Endothelial cell of umbilical vein (primary cell): ENCODE data around the gene LSM3. TPM values are rescaled to one million over a fixed set of nuclear protein-coding genes. Genes with fewer than 3 reads are reported as not detected.

Experiments
- BruUV-seq: library from RNA; stranded (reverse); fragments of 400-500 nt; replicated peaks from 2 replicates; lab custom pipeline; 2021; lab: Mats Ljungman, UMichigan
- CTCF ChIA-PET: fragments of 300-600, 350-600 bp; sonication (Branson Sonifier 250); formaldehyde crosslinking; loops from one replicate; lab custom pipeline; 2021; ENCODE audit warnings: antibody characterized with exemption, inconsistent platforms; lab: Charles Lee
- POLR2A ChIA-PET: fragments of 300-600, 350-600 bp; sonication (Branson Sonifier 250); formaldehyde crosslinking; loops from one replicate; lab custom pipeline; 2021; ENCODE audit warnings: antibody characterized with exemption, inconsistent platforms; lab: Charles Lee
- DNase-seq: peaks from one replicate; pipeline ENCODE4 v3.0.0-alpha.2; 2011; ENCODE audit warnings: low read depth, low spot score
- FAIRE-seq: peaks from 2 replicates; lab custom pipeline; 2011; peaks lifted over from hg19 to GRCh38; lab: Jason Lieb, UNC
- H2AFZ ChIP-seq: 2 replicates; pipeline ENCODE4 v1.6.0; 2012; ENCODE audit warnings: low read depth, low read length, control low read depth, inconsistent platforms
- H3K27ac ChIP-seq: 2 replicates; pipeline ENCODE4 v1.5.1; 2011; ENCODE audit warnings: low read depth, mild to moderate bottlenecking, control low read depth, low read length, moderate library complexity; ENCODE audit not compliant: insufficient read depth
- H3K27me3 ChIP-seq, 2 experiments: 2 replicates each; pipeline versions ENCODE4 v1.6.0 to v1.6.1; 2011; ENCODE audit warnings: low read length in 2 of 2, mixed read lengths in 1 of 2; ENCODE audit not compliant: control insufficient read depth in 2 of 2, insufficient read depth in 2 of 2
- H3K36me3 ChIP-seq, 2 experiments: 2 replicates in 1 of 2; 3 replicates in 1 of 2; pipeline ENCODE4 v1.5.1; 2011; ENCODE audit warnings: low read length in 2 of 2, mild to moderate bottlenecking in 1 of 2, moderate library complexity in 1 of 2; ENCODE audit not compliant: control insufficient read depth in 2 of 2, insufficient read depth in 2 of 2; ENCODE audit errors: extremely low read depth in 1 of 2
- H3K4me1 ChIP-seq: 3 replicates; pipeline ENCODE4 v1.5.1; 2011; ENCODE audit warnings: mild to moderate bottlenecking, low read length; ENCODE audit not compliant: control insufficient read depth, insufficient read depth; ENCODE audit errors: extremely low read depth
- H3K4me2 ChIP-seq: 2 replicates; pipeline ENCODE4 v1.6.1; 2011; ENCODE audit warnings: low read length, control low read depth, mixed read lengths; ENCODE audit not compliant: insufficient read depth
- H3K4me3 ChIP-seq, 3 experiments: fragments of 200-600 bp in 1 of 3; sonication (generic), shearing (Covaris generic) in 1 of 3; replicated peaks in 1 of 3; 2 replicates each; pipeline ENCODE4 v1.5.1; 2011 to 2016; ENCODE audit warnings: control low read depth in 3 of 3, low read length in 3 of 3, mild to moderate bottlenecking in 2 of 3, inconsistent platforms in 1 of 3, low read depth in 1 of 3, moderate library complexity in 1 of 3; ENCODE audit not compliant: insufficient read depth in 1 of 3
- H3K79me2 ChIP-seq: 2 replicates; pipeline ENCODE4 v1.6.0; 2012; ENCODE audit warnings: low read length, inconsistent platforms; ENCODE audit not compliant: control insufficient read depth, insufficient read depth
- H3K9ac ChIP-seq: replicated peaks from 2 replicates; pipeline ENCODE3; 2011; ENCODE audit warnings: low read length, control low read depth; ENCODE audit not compliant: insufficient read depth; ENCODE audit errors: extremely low read depth
- H3K9me1 ChIP-seq: replicated peaks from 3 replicates; pipeline ENCODE4 v1.6.0; 2011; ENCODE audit warnings: mild to moderate bottlenecking, low read length; ENCODE audit not compliant: control insufficient read depth, insufficient read depth; ENCODE audit errors: extremely low read depth
- H3K9me3 ChIP-seq: replicated peaks from 2 replicates; pipeline ENCODE4 v1.5.1; 2012; ENCODE audit warnings: low read length, inconsistent platforms; ENCODE audit not compliant: control insufficient read depth, insufficient read depth
- H4K20me1 ChIP-seq: replicated peaks from 2 replicates; pipeline ENCODE3; 2011; ENCODE audit warnings: mild to moderate bottlenecking, low read length; ENCODE audit not compliant: control insufficient read depth, insufficient read depth; ENCODE audit errors: extremely low read depth
- EZH2 ChIP-seq: IDR thresholded peaks from 2 replicates; pipeline ENCODE4 v1.6.1; 2012; ENCODE audit warnings: borderline replicate concordance, low read depth, mild to moderate bottlenecking, moderate library complexity, low read length, inconsistent platforms; ENCODE audit not compliant: severe bottlenecking
- FOS ChIP-seq: IDR thresholded peaks from 2 replicates; pipeline ENCODE4 v1.6.1; 2011; ENCODE audit warnings: mild to moderate bottlenecking, low read length, moderate library complexity, borderline replicate concordance; ENCODE audit not compliant: insufficient read depth
- GATA2 ChIP-seq: IDR thresholded peaks from 2 replicates; pipeline ENCODE4 v1.7.0; 2011; ENCODE audit warnings: low read depth, mild to moderate bottlenecking, moderate library complexity, mixed read lengths, low read length; ENCODE audit not compliant: insufficient read length, insufficient read depth
- JUN ChIP-seq: IDR thresholded peaks from 2 replicates; pipeline ENCODE4 v1.6.1; 2011; ENCODE audit warnings: borderline replicate concordance, low read depth; ENCODE audit not compliant: insufficient read length, insufficient read depth
- MAX ChIP-seq: IDR thresholded peaks from 2 replicates; pipeline ENCODE4 v1.6.1; 2011; ENCODE audit not compliant: insufficient read depth, insufficient read length
- MYC ChIP-seq: IDR thresholded peaks from one replicate; pipeline ENCODE4 v1.6.1; 2011; ENCODE audit warnings: mild to moderate bottlenecking, low read depth, low read length
- POLR2A ChIP-seq: IDR thresholded peaks from 2 replicates; pipeline ENCODE4 v1.6.1; 2012; ENCODE audit warnings: low read depth, mild to moderate bottlenecking, control low read depth, low read length
- POLR2AphosphoS5 ChIP-seq: IDR thresholded peaks from 2 replicates; pipeline ENCODE4 v1.6.1; 2012; ENCODE audit warnings: low read depth, mild to moderate bottlenecking, control low read depth, low read length, moderate library complexity; ENCODE audit not compliant: insufficient read depth
- dilution Hi-C: fragments of 300-500 bp; cut with MboI; formaldehyde crosslinking; loops from one replicate; pipeline ENCODE4 v1.15.0; 2019; ENCODE audit warnings: low sequenced_read_pairs; ENCODE audit not compliant: extremely low pct_ligation_motif_present
- intact Hi-C: fragments of 100-400 bp; cut with micrococcal nuclease; formaldehyde crosslinking; loops from one replicate; pipeline ENCODE4 v1.10.0; 2022
- polyA plus RNA-seq, 4 experiments: library from polyadenylated mRNA; depleted of rRNA in 3 of 4; stranded (reverse) in 3 of 4; unstranded in 1 of 4; fragments of >200 nt; gene quantifications; 2 replicates each; pipeline versions ENCODE4 v1.2.1 to v1.2.3, GENCODE V29; 2011 to 2012; ENCODE audit warnings: missing spikeins in 1 of 4
- total RNA-seq: library from RNA; stranded (reverse); gene quantifications from 2 replicates; pipeline ENCODE4 v1.2.3, GENCODE V29; 2021
- TF ChIP-seq, protein P1 (sequence below), 2 donors: IDR thresholded peaks; 1 replicate in 1 of 2; 2 replicates in 1 of 2; pipeline ENCODE4 v1.5.1; 2011; ENCODE audit warnings: low read length in 2 of 2, mild to moderate bottlenecking in 2 of 2, moderate library complexity in 2 of 2, control low read depth in 1 of 2, inconsistent platforms in 1 of 2, low read depth in 1 of 2; ENCODE audit not compliant: insufficient read depth in 1 of 2; ENCODE audit errors: extremely low read depth in 1 of 2

Gene LSM3
- total and polyA plus RNA-seq, 2 donors (not counting 3 experiments of a cell fraction or from before 2014, with no cell fraction given) = 4.4 to 13.0 TPM

DNA sequence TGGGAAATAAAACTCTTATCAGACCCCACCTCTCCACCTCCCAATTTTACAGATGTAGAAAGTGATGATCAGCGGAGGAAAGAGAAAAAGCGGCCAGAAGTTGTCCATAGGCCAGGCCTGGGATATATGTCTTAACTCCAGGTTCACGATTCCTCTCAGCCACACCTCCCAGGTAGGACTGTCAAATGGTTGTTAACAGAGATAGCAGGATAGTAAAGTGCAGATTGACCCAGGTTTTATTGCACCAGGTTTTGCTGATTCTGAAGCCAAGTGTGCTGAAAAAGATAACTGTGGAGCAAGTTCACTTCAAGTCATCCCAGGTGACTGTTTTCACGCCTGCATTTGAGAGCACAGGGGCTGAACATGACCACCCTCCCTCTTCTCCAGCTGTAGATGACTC is 36.1 kb downstream of the LSM3 start:
- Histone ChIP-seq H3K27me3 (peaks cover 0 to 2% of the 10 kb centered on the region in 2 experiments), H3K4me1 (no peaks in the 10 kb centered on the region), H2AFZ (no peak overlapping the region), H3K79me2 (no peaks in the 10 kb centered on the region), H4K20me1 (no peaks in the 10 kb centered on the region), H3K4me2 (no peak overlapping the region), H3K27ac (no peak overlapping the region), H3K9me3 (no peaks in the 10 kb centered on the region), H3K36me3 (no peaks in the 10 kb centered on the region), H3K4me3 (no peak overlapping the region), H3K9me1 (no peaks in the 10 kb centered on the region), H3K9ac (no peak overlapping the region)
- ChIA-PET POLR2A (no interaction called here), CTCF (interaction anchor here (3.2 kb wide), 1 partner anchor 11 kb away, joined by 31 read pairs; no protein-coding TSS in a partner anchor)
- intact Hi-C loops (no loop called here), dilution Hi-C loops (no loop called here)
- no peak for DNase-seq
- BruUV-seq = no TSS peak
- no peak for TF ChIP-seq POLR2AphosphoS5
- no peak for TF ChIP-seq FOS
- TF ChIP-seq, protein P1, sequence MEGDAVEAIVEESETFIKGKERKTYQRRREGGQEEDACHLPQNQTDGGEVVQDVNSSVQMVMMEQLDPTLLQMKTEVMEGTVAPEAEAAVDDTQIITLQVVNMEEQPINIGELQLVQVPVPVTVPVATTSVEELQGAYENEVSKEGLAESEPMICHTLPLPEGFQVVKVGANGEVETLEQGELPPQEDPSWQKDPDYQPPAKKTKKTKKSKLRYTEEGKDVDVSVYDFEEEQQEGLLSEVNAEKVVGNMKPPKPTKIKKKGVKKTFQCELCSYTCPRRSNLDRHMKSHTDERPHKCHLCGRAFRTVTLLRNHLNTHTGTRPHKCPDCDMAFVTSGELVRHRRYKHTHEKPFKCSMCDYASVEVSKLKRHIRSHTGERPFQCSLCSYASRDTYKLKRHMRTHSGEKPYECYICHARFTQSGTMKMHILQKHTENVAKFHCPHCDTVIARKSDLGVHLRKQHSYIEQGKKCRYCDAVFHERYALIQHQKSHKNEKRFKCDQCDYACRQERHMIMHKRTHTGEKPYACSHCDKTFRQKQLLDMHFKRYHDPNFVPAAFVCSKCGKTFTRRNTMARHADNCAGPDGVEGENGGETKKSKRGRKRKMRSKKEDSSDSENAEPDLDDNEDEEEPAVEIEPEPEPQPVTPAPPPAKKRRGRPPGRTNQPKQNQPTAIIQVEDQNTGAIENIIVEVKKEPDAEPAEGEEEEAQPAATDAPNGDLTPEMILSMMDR (IDR thresholded peaks at IDR 0.05; ENCODE audit: extremely low read depth in 1 of 2, insufficient read depth in 1 of 2, low read depth in 1 of 2, low read length in 2 of 2) = no peak
- TF ChIP-seq EZH2 = no peak
- no peak for TF ChIP-seq MYC
- no peak for TF ChIP-seq POLR2A
- no peak for TF ChIP-seq GATA2
- TF ChIP-seq MAX = no peak
- no peak for TF ChIP-seq JUN
- FAIRE-seq = no peak
